Bronchial epithelial cell (primary cell): ENCODE measurements around the gene CYP4F12. TPM values are rescaled to one million over a fixed set of nuclear protein-coding genes. Genes with fewer than 3 reads are reported as not detected.

ENCODE experiments used
- DNase-seq: peaks from one replicate; pipeline ENCODE4 v3.0.0-alpha.2; 2010; ENCODE audit warnings: low read depth
- FAIRE-seq: peaks from 2 replicates; lab custom pipeline; 2011; peaks lifted over from hg19 to GRCh38; lab: Jason Lieb, UNC
- H3K27me3 ChIP-seq: 2 replicates; pipeline ENCODE4 v1.5.1; 2011; ENCODE audit warnings: low read length; ENCODE audit not compliant: control insufficient read depth, insufficient read depth
- H3K36me3 ChIP-seq: 2 replicates; pipeline ENCODE4 v1.5.1; 2011; ENCODE audit warnings: low read length; ENCODE audit not compliant: control insufficient read depth, insufficient read depth
- H3K4me3 ChIP-seq: 2 replicates; pipeline ENCODE4 v1.5.1; 2011; ENCODE audit warnings: mild to moderate bottlenecking, low read depth, low read length, control low read depth
- CTCF ChIP-seq: IDR thresholded peaks from 2 replicates; pipeline ENCODE4 v1.5.1; 2011; ENCODE audit warnings: mild to moderate bottlenecking, moderate library complexity, low read length, control low read depth, inconsistent platforms; ENCODE audit not compliant: insufficient read depth, severe bottlenecking
- total RNA-seq: library from RNA; depleted of rRNA; stranded (reverse); fragments of >200 nt; gene quantifications from 2 replicates; pipeline ENCODE4 v1.2.1, GENCODE V29; 2014

The CYP4F12 gene
- total RNA-seq, 1 donor from 2014 or later = 2.6 TPM

DNA sequence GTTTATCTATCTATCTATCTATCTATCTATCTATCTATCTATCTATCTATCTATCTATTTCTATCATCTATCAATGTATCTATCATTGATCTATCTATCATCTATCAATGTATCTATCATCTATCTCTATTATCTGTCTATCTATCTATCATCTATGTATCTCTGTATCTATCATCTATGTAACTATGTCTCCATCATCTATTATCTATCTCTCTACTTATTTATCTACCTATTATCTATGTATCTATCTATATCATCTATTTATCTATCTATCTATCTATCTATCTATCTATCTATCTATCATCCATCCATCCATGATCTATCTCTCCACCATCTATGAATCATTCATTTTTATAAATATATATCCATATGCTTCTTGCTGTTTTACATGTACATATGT lies 16.4 kb upstream of the CYP4F12 start:
- TF ChIP-seq CTCF = no peak
- no peak for FAIRE-seq

DNA sequence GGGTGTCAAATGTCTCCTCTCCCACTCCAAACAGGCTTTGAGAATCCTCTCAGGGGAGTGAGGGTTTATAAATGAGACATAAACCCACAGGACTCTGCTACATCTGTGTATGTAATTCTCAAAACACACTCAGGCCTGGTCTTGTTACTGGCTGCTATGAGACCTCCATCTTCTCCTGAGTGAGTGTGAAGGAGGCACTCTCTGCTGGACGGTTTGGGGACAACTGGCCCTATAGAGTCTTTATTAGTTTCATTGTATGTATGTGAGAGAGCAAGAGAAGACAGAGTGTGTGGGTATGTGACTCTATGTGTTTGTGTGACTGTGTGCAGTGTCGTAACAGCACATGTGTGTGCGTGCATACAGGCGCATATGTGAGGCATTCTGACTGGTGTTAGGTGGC lies 9.6 kb upstream of the CYP4F12 start:
- Histone ChIP-seq H3K27me3 (no peaks in the 10 kb centered on the region), H3K36me3 (no peaks in the 10 kb centered on the region), H3K4me3 (no peak overlapping the region)
- DNase-seq (no peak), FAIRE-seq (no peak)
- TF ChIP-seq CTCF = no peak

More for the DNA sequence above, 16.4 kb upstream of the CYP4F12 start:
- Histone ChIP-seq H3K4me3 (no peak overlapping the region), H3K27me3 (no peaks in the 10 kb centered on the region), H3K36me3 (no peaks in the 10 kb centered on the region)
- no peak for DNase-seq

DNA sequence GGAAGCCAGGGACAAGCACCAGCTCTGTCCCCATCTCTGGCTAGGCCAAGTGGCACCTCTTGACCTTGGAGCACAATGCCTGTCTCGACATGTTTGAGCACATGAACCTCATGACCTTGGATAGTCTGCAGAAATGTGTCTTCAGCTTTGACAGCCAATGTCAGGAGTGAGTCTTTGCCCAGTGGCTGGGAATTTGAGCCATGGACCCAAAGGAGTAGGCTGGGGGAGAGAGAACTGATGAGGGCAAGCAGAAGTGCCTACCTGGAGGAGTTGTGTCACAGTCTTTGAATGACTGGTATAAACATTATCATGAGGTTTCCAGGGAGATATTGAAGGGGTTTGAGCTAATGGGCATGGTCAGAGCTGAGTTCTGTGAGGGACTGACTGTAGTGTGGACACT lies 6.7 kb upstream of the CYP4F12 start:
- Histone ChIP-seq H3K4me3 (no peak overlapping the region), H3K27me3 (no peaks in the 10 kb centered on the region), H3K36me3 (no peaks in the 10 kb centered on the region)
- no peak for TF ChIP-seq CTCF
- no peak for DNase-seq
- peak; percentile 86 for FAIRE-seq

GRCh38 chr19:15666883-15667282 lies 6.0 kb upstream of the CYP4F12 start:
- FAIRE-seq = no peak
- Histone ChIP-seq H3K4me3 (no peak overlapping the region), H3K36me3 (no peaks in the 10 kb centered on the region), H3K27me3 (no peaks in the 10 kb centered on the region)
- no peak for TF ChIP-seq CTCF
- DNase-seq = no peak

GRCh38 chr19:15669440-15669839 lies 3.4 kb upstream of the CYP4F12 start:
- no peak for FAIRE-seq
- no peak for DNase-seq
- H3K27me3 ChIP-seq = no peaks in the 10 kb centered on the region
- H3K36me3 ChIP-seq = no peaks in the 10 kb centered on the region
- no peak overlapping the region for H3K4me3 ChIP-seq
- no peak for TF ChIP-seq CTCF

DNA sequence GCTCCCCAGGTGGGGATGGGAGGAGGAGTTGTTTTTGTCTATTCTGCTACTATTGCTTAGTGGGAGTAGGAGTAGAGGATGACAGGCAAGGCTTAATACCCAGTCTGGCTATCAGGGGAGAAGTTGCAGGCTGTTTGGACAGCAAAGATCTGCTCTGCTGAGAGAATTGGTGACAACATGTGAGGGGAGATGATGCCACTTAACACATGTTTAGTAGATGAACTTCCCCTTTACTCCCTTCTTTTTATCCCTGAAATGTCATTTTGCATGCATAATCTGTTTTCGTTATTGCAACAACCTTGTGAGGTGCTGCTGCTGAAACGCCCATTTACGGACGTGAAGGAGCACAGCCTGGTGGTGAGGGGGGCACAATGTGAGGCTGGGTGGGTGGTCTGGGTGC lies 3.0 kb upstream of the CYP4F12 start:
- Histone ChIP-seq H3K36me3 (no peaks in the 10 kb centered on the region), H3K27me3 (no peaks in the 10 kb centered on the region), H3K4me3 (no peak overlapping the region)
- DNase-seq = no peak
- no peak for FAIRE-seq
- TF ChIP-seq CTCF = no peak
